ENCODE results near the gene TBC1D8. TPM values are rescaled to one million over a fixed set of nuclear protein-coding genes. Genes with fewer than 3 reads are reported as not detected.

The TBC1D8 gene
- total and polyA plus RNA-seq, 2 of the 13 experiments (the other 11 are each of a cell fraction or from before 2014, with no cell fraction given): 45.1 to 95.4 TPM

- TF ChIP-seq, protein P1, sequence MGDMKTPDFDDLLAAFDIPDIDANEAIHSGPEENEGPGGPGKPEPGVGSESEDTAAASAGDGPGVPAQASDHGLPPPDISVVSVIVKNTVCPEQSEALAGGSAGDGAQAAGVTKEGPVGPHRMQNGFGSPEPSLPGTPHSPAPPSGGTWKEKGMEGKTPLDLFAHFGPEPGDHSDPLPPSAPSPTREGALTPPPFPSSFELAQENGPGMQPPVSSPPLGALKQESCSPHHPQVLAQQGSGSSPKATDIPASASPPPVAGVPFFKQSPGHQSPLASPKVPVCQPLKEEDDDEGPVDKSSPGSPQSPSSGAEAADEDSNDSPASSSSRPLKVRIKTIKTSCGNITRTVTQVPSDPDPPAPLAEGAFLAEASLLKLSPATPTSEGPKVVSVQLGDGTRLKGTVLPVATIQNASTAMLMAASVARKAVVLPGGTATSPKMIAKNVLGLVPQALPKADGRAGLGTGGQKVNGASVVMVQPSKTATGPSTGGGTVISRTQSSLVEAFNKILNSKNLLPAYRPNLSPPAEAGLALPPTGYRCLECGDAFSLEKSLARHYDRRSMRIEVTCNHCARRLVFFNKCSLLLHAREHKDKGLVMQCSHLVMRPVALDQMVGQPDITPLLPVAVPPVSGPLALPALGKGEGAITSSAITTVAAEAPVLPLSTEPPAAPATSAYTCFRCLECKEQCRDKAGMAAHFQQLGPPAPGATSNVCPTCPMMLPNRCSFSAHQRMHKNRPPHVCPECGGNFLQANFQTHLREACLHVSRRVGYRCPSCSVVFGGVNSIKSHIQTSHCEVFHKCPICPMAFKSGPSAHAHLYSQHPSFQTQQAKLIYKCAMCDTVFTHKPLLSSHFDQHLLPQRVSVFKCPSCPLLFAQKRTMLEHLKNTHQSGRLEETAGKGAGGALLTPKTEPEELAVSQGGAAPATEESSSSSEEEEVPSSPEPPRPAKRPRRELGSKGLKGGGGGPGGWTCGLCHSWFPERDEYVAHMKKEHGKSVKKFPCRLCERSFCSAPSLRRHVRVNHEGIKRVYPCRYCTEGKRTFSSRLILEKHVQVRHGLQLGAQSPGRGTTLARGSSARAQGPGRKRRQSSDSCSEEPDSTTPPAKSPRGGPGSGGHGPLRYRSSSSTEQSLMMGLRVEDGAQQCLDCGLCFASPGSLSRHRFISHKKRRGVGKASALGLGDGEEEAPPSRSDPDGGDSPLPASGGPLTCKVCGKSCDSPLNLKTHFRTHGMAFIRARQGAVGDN (CRISPR knock-in tag; IDR thresholded peaks at IDR 0.05): no peak; the same call in 1 of the 2 replicates
- TF ChIP-seq HINFP (CRISPR knock-in tag; IDR thresholded peaks at IDR 0.05; ENCODE audit: low read depth): no peak
- no peak for TF ChIP-seq ZNF264 (CRISPR knock-in tag; IDR thresholded peaks at IDR 0.05)
- TF ChIP-seq CENPX (CRISPR knock-in tag; IDR thresholded peaks at IDR 0.05): no peak
- TF ChIP-seq GABPA (IDR thresholded peaks at IDR 0.05; ENCODE audit: low read depth, low read length): no peak
- no peak for TF ChIP-seq GABPA (CRISPR knock-in tag; IDR thresholded peaks at IDR 0.05; ENCODE audit: low read depth)
- TF ChIP-seq, protein P2, sequence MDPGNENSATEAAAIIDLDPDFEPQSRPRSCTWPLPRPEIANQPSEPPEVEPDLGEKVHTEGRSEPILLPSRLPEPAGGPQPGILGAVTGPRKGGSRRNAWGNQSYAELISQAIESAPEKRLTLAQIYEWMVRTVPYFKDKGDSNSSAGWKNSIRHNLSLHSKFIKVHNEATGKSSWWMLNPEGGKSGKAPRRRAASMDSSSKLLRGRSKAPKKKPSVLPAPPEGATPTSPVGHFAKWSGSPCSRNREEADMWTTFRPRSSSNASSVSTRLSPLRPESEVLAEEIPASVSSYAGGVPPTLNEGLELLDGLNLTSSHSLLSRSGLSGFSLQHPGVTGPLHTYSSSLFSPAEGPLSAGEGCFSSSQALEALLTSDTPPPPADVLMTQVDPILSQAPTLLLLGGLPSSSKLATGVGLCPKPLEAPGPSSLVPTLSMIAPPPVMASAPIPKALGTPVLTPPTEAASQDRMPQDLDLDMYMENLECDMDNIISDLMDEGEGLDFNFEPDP (CRISPR knock-in tag; conservative IDR thresholded peaks at IDR 0.05): no peak
- TF ChIP-seq, protein P3, sequence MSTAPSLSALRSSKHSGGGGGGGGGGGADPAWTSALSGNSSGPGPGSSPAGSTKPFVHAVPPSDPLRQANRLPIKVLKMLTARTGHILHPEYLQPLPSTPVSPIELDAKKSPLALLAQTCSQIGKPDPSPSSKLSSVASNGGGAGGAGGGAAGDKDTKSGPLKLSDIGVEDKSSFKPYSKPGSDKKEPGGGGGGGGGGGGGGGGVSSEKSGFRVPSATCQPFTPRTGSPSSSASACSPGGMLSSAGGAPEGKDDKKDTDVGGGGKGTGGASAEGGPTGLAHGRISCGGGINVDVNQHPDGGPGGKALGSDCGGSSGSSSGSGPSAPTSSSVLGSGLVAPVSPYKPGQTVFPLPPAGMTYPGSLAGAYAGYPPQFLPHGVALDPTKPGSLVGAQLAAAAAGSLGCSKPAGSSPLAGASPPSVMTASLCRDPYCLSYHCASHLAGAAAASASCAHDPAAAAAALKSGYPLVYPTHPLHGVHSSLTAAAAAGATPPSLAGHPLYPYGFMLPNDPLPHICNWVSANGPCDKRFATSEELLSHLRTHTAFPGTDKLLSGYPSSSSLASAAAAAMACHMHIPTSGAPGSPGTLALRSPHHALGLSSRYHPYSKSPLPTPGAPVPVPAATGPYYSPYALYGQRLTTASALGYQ (CRISPR knock-in tag; IDR thresholded peaks at IDR 0.05): no peak
- no peak for TF ChIP-seq FOXM1 (CRISPR knock-in tag; IDR thresholded peaks at IDR 0.05)
- no peak for TF ChIP-seq ZNF34 (CRISPR knock-in tag; IDR thresholded peaks at IDR 0.05; ENCODE audit: borderline replicate concordance)
- no peak for TF ChIP-seq ZNF607 (CRISPR knock-in tag; IDR thresholded peaks at IDR 0.05; ENCODE audit: borderline replicate concordance)
- TF ChIP-seq ZNF615 (CRISPR knock-in tag; IDR thresholded peaks at IDR 0.05; ENCODE audit: borderline replicate concordance): peak; percentile 39; the same call in 1 of the 2 replicates
- TF ChIP-seq ZBTB38 (CRISPR knock-in tag; IDR thresholded peaks at IDR 0.05): no peak
- TF ChIP-seq RARG (CRISPR knock-in tag; IDR thresholded peaks at IDR 0.05; ENCODE audit: low read depth): no peak
- TF ChIP-seq, protein P4, sequence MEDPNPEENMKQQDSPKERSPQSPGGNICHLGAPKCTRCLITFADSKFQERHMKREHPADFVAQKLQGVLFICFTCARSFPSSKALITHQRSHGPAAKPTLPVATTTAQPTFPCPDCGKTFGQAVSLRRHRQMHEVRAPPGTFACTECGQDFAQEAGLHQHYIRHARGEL (CRISPR knock-in tag; IDR thresholded peaks at IDR 0.05): no peak
- peak; percentile 35; the same call in 1 of the 2 replicates for TF ChIP-seq ZNF543 (CRISPR knock-in tag; IDR thresholded peaks at IDR 0.05)
- no peak for TF ChIP-seq ZNF337 (CRISPR knock-in tag; IDR thresholded peaks at IDR 0.05; ENCODE audit: borderline replicate concordance, low read depth)
- no peak for TF ChIP-seq PITX1 (CRISPR knock-in tag; IDR thresholded peaks at IDR 0.05)
- peak; percentile 58; the same call in 1 of the 2 replicates for TF ChIP-seq KDM5A (IDR thresholded peaks at IDR 0.05; ENCODE audit: borderline replicate concordance, low read length)
Measured at GRCh38 chr2:101002562-101003277, 148.5 kb downstream of the TBC1D8 start (continued).

Data from HepG2 (cell line).